Measurements from ENCODE around the gene PHYHIPL. TPM values are rescaled to one million over a fixed set of nuclear protein-coding genes. Genes with fewer than 3 reads are reported as not detected.

PHYHIPL gene
- total and polyA plus RNA-seq, 2 donors (not counting 3 experiments of a cell fraction or from before 2014, with no cell fraction given), result not detected

DNA sequence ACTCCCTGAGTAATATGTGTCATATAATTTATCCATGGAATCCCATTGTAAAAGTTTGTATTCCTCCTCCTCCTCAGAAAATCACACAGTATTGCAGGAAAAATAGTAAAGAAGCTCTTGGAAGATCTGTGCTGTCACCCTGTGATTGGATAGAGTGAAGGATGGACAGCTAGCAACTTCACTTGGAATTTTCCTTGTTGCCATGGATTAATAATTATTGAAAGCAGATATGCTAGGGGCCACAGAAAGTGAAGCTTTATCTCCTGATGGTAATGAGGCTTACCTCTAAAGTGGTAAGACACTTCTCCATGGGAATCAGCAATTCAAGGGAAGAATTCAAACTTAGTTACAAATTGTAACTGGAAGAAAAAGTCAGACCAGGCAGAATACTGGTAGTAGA lies 48.8 kb downstream of the PHYHIPL start:
- Histone ChIP-seq H3K9me3 (replicated peaks; ENCODE audit: control insufficient read depth, insufficient read depth, low read length) (no peaks in the 10 kb centered on the region), H3K27me3 (ENCODE audit: control insufficient read depth in 2 of 2, insufficient read depth in 2 of 2, low read length in 2 of 2) (no peaks in the 10 kb centered on the region), H3K4me2 (ENCODE audit: insufficient read depth, low read length) (no peak overlapping the region), H3K27ac (ENCODE audit: insufficient read depth, low read depth, low read length) (no peak overlapping the region), H3K9me1 (replicated peaks; ENCODE audit: control insufficient read depth, extremely low read depth, insufficient read depth, low read length) (no peaks in the 10 kb centered on the region), H4K20me1 (replicated peaks; ENCODE audit: control insufficient read depth, extremely low read depth, insufficient read depth, low read length) (no peaks in the 10 kb centered on the region), H3K36me3 (ENCODE audit: control insufficient read depth in 2 of 2, extremely low read depth in 1 of 2, insufficient read depth in 2 of 2, low read length in 2 of 2) (no peaks in the 10 kb centered on the region), H2AFZ (ENCODE audit: low read depth, low read length) (no peak overlapping the region), H3K4me1 (ENCODE audit: control insufficient read depth, extremely low read depth, insufficient read depth, low read length) (no peaks in the 10 kb centered on the region), H3K4me3 (replicated peaks in 1 of 3; ENCODE audit: insufficient read depth in 1 of 3, low read depth in 1 of 3, low read length in 3 of 3) (no peak overlapping the region), H3K9ac (replicated peaks; ENCODE audit: extremely low read depth, insufficient read depth, low read length) (no peak overlapping the region), H3K79me2 (ENCODE audit: control insufficient read depth, insufficient read depth, low read length) (no peaks in the 10 kb centered on the region)
- dilution Hi-C loops (cut with MboI; ENCODE audit: extremely low pct_ligation_motif_present, low sequenced_read_pairs), result no loop called here
- DNase-seq (ENCODE audit: low read depth, low spot score) (no peak), FAIRE-seq (no peak)
- TF ChIP-seq GATA2 (IDR thresholded peaks at IDR 0.05; ENCODE audit: insufficient read depth, insufficient read length, low read depth, low read length) (no peak), FOS (IDR thresholded peaks at IDR 0.05; ENCODE audit: borderline replicate concordance, insufficient read depth, low read length) (no peak), POLR2AphosphoS5 (IDR thresholded peaks at IDR 0.05; ENCODE audit: insufficient read depth, low read depth, low read length) (no peak), EZH2 (IDR thresholded peaks at IDR 0.05; ENCODE audit: borderline replicate concordance, low read depth, low read length, severe bottlenecking) (no peak)
- POLR2A ChIA-PET, result no interaction called here
- CTCF ChIA-PET, result no interaction called here
- intact Hi-C loops (cut with micrococcal nuclease), result no loop called here
- no TSS peak for BruUV-seq (replicated peaks)

DNA sequence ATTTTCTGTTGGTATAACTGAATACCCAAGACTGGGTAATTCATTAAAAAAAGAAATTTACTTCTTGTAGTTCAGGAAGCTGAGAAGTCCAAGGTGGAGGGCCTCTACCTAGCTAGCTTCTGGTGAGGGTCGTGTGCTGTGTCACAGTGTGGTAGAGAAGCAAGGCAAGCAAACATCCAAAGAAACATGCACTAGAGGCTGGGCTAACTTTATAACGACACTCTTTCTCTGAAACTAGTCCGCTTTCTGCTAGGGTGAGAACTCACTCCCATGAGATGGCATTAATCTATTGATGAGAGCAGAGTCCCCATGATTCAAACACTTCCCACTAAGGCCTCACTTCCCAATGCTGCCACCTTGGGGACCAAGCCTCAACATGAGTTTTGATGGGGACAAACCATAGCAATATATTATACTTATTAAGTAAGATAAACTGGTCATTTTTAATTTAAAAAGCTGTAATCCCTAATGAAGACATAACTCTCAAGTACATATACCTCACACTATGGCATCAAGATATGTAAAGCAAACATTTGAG lies 50.8 kb downstream of the PHYHIPL start:
- Histone ChIP-seq H3K9me3 (replicated peaks; ENCODE audit: control insufficient read depth, insufficient read depth, low read length) (no peaks in the 10 kb centered on the region), H4K20me1 (replicated peaks; ENCODE audit: control insufficient read depth, extremely low read depth, insufficient read depth, low read length) (no peaks in the 10 kb centered on the region), H3K36me3 (ENCODE audit: control insufficient read depth in 2 of 2, extremely low read depth in 1 of 2, insufficient read depth in 2 of 2, low read length in 2 of 2) (no peaks in the 10 kb centered on the region), H3K9ac (replicated peaks; ENCODE audit: extremely low read depth, insufficient read depth, low read length) (no peak overlapping the region), H2AFZ (ENCODE audit: low read depth, low read length) (no peak overlapping the region), H3K4me1 (ENCODE audit: control insufficient read depth, extremely low read depth, insufficient read depth, low read length) (no peaks in the 10 kb centered on the region), H3K27me3 (ENCODE audit: control insufficient read depth in 2 of 2, insufficient read depth in 2 of 2, low read length in 2 of 2) (no peaks in the 10 kb centered on the region), H3K27ac (ENCODE audit: insufficient read depth, low read depth, low read length) (no peak overlapping the region), H3K4me2 (ENCODE audit: insufficient read depth, low read length) (no peak overlapping the region), H3K79me2 (ENCODE audit: control insufficient read depth, insufficient read depth, low read length) (no peaks in the 10 kb centered on the region), H3K4me3 (replicated peaks in 1 of 3; ENCODE audit: insufficient read depth in 1 of 3, low read depth in 1 of 3, low read length in 3 of 3) (no peak overlapping the region), H3K9me1 (replicated peaks; ENCODE audit: control insufficient read depth, extremely low read depth, insufficient read depth, low read length) (no peaks in the 10 kb centered on the region)
- FAIRE-seq (no peak), DNase-seq (ENCODE audit: low read depth, low spot score) (no peak)
- dilution Hi-C loops (cut with MboI; ENCODE audit: extremely low pct_ligation_motif_present, low sequenced_read_pairs), result no loop called here
- no TSS peak for BruUV-seq (replicated peaks)
- TF ChIP-seq GATA2 (IDR thresholded peaks at IDR 0.05; ENCODE audit: insufficient read depth, insufficient read length, low read depth, low read length), result no peak
- TF ChIP-seq POLR2A (IDR thresholded peaks at IDR 0.05; ENCODE audit: low read depth, low read length), result no peak
- no peak for TF ChIP-seq MYC (IDR thresholded peaks at IDR 0.05; ENCODE audit: low read depth, low read length)
- TF ChIP-seq, protein P1, sequence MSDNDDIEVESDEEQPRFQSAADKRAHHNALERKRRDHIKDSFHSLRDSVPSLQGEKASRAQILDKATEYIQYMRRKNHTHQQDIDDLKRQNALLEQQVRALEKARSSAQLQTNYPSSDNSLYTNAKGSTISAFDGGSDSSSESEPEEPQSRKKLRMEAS (IDR thresholded peaks at IDR 0.05; ENCODE audit: insufficient read depth, insufficient read length), result no peak
- TF ChIP-seq, protein P2, sequence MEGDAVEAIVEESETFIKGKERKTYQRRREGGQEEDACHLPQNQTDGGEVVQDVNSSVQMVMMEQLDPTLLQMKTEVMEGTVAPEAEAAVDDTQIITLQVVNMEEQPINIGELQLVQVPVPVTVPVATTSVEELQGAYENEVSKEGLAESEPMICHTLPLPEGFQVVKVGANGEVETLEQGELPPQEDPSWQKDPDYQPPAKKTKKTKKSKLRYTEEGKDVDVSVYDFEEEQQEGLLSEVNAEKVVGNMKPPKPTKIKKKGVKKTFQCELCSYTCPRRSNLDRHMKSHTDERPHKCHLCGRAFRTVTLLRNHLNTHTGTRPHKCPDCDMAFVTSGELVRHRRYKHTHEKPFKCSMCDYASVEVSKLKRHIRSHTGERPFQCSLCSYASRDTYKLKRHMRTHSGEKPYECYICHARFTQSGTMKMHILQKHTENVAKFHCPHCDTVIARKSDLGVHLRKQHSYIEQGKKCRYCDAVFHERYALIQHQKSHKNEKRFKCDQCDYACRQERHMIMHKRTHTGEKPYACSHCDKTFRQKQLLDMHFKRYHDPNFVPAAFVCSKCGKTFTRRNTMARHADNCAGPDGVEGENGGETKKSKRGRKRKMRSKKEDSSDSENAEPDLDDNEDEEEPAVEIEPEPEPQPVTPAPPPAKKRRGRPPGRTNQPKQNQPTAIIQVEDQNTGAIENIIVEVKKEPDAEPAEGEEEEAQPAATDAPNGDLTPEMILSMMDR (IDR thresholded peaks at IDR 0.05; ENCODE audit: extremely low read depth in 1 of 2, insufficient read depth in 1 of 2, low read depth in 1 of 2, low read length in 2 of 2), result no peak
- no peak for TF ChIP-seq JUN (IDR thresholded peaks at IDR 0.05; ENCODE audit: borderline replicate concordance, insufficient read depth, insufficient read length, low read depth)
- no peak for TF ChIP-seq FOS (IDR thresholded peaks at IDR 0.05; ENCODE audit: borderline replicate concordance, insufficient read depth, low read length)
- no peak for TF ChIP-seq EZH2 (IDR thresholded peaks at IDR 0.05; ENCODE audit: borderline replicate concordance, low read depth, low read length, severe bottlenecking)
- TF ChIP-seq POLR2AphosphoS5 (IDR thresholded peaks at IDR 0.05; ENCODE audit: insufficient read depth, low read depth, low read length), result no peak
- POLR2A ChIA-PET, result no interaction called here
- CTCF ChIA-PET, result no interaction called here
- intact Hi-C loops (cut with micrococcal nuclease), result no loop called here

All from endothelial cell of umbilical vein (primary cell).